Astrocyte (in vitro differentiated cells and primary cell): Measurements from ENCODE around the gene TBX4. TPM values are rescaled to one million over a fixed set of nuclear protein-coding genes. Genes with fewer than 3 reads are reported as not detected.
A peak's percentile ranks its signal among the peaks of the same experiment; 100 is the strongest.
"Not testable (repeated sequence)": the region's sequence is repeated elsewhere in the genome, so short reads cannot be mapped to it uniquely, and the experiment has no call there.

Experiments
- DNase-seq: peaks from one replicate; pipeline ENCODE4 v3.0.0-alpha.2; 2010; ENCODE audit warnings: low read depth
- FAIRE-seq: peaks from 2 replicates; lab custom pipeline; 2011; peaks lifted over from hg19 to GRCh38; lab: Jason Lieb, UNC
- H2AFZ ChIP-seq: 2 replicates; pipeline ENCODE4 v1.6.0; 2012; ENCODE audit warnings: low read depth, low read length, inconsistent platforms
- H3K27ac ChIP-seq: 2 replicates; pipeline ENCODE4 v1.5.1; 2011; ENCODE audit warnings: low read depth, low read length, inconsistent platforms
- H3K27me3 ChIP-seq: 2 replicates; pipeline ENCODE4 v1.6.0; 2011; ENCODE audit warnings: low read length, inconsistent platforms; ENCODE audit not compliant: insufficient read depth
- H3K36me3 ChIP-seq: 2 replicates; pipeline ENCODE4 v1.5.1; 2011; ENCODE audit warnings: low read length, inconsistent platforms; ENCODE audit not compliant: insufficient read depth
- H3K4me1 ChIP-seq: 2 replicates; pipeline ENCODE4 v1.5.1; 2011; ENCODE audit warnings: low read length, inconsistent platforms; ENCODE audit not compliant: insufficient read depth
- H3K4me2 ChIP-seq: 2 replicates; pipeline ENCODE4 v1.6.0; 2012; ENCODE audit warnings: low read length, inconsistent platforms
- H3K4me3 ChIP-seq: 2 replicates; pipeline ENCODE4 v1.5.1; 2011; ENCODE audit warnings: low read depth, mild to moderate bottlenecking, low read length, inconsistent platforms; ENCODE audit not compliant: insufficient read depth
- H3K79me2 ChIP-seq: 2 replicates; pipeline ENCODE4 v1.6.0; 2012; ENCODE audit warnings: mild to moderate bottlenecking, low read length, inconsistent platforms; ENCODE audit not compliant: insufficient read depth
- H3K9ac ChIP-seq: 2 replicates; pipeline ENCODE4 v1.6.0; 2012; ENCODE audit warnings: mild to moderate bottlenecking, low read length, inconsistent platforms
- H3K9me3 ChIP-seq: 2 replicates; pipeline ENCODE4 v1.5.1; 2012; ENCODE audit warnings: low read depth, mild to moderate bottlenecking, low read length, inconsistent platforms; ENCODE audit not compliant: insufficient read depth
- H4K20me1 ChIP-seq: 2 replicates; pipeline ENCODE4 v1.6.0; 2012; ENCODE audit warnings: low read length, inconsistent platforms; ENCODE audit not compliant: insufficient read depth
- H3K27ac Mint-ChIP-seq: one replicate; pipeline ENCODE4 v1.8.0; 2021; ENCODE audit warnings: mild to moderate bottlenecking, mixed read lengths; ENCODE audit not compliant: unreplicated experiment
- H3K27me3 Mint-ChIP-seq: one replicate; pipeline ENCODE4 v1.8.0; 2021; ENCODE audit warnings: low read depth, mixed read lengths; ENCODE audit not compliant: unreplicated experiment
- H3K36me3 Mint-ChIP-seq: one replicate; pipeline ENCODE4 v1.8.0; 2021; ENCODE audit warnings: low read depth, mixed read lengths; ENCODE audit not compliant: unreplicated experiment
- H3K4me1 Mint-ChIP-seq: one replicate; pipeline ENCODE4 v1.8.0; 2021; ENCODE audit warnings: low read depth, mixed read lengths; ENCODE audit not compliant: unreplicated experiment
- H3K4me3 Mint-ChIP-seq: one replicate; pipeline ENCODE4 v1.8.0; 2021; ENCODE audit warnings: mild to moderate bottlenecking, moderate library complexity, mixed read lengths; ENCODE audit not compliant: unreplicated experiment
- H3K9me3 Mint-ChIP-seq: one replicate; pipeline ENCODE4 v1.8.0; 2021; ENCODE audit warnings: mild to moderate bottlenecking, mixed read lengths; ENCODE audit not compliant: unreplicated experiment
- EZH2 ChIP-seq: IDR thresholded peaks from 2 replicates; pipeline ENCODE4 v1.6.1; 2012; ENCODE audit warnings: mild to moderate bottlenecking, low read length, inconsistent platforms; ENCODE audit not compliant: insufficient read depth
- total RNA-seq: library from RNA; stranded (reverse); gene quantifications from 2 replicates; pipeline ENCODE4 v1.2.1, GENCODE V29; 2021
- TF ChIP-seq, protein P1 (sequence below): IDR thresholded peaks from 2 replicates; pipeline ENCODE4 v1.5.1; 2011; ENCODE audit warnings: low read depth, mild to moderate bottlenecking, inconsistent platforms, low read length, moderate library complexity; ENCODE audit not compliant: insufficient read depth

TBX4 gene
- total RNA-seq, 1 donor from 2014 or later: 0.14 TPM

DNA sequence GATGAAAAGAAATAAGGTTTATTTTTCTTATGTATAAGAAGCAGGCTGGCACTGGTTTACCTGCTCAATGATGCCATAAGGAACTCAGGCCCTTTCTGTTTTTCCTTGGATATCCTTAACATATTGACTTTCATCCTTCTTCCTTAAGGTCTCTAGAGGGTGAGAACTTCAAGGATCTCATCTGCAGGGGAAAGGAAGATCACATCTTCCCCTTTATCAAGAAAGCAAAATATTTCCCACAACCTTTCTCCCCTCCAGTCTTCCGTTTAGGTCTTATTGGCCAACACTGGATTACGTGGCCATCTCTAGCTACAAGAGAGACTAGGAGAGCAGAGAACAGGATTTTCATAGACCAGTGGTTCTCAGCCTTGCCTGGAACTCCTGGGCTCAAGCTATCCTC, 4.2 kb upstream of the TBX4 start:
- TF ChIP-seq EZH2: no peak
- TF ChIP-seq, protein P1, sequence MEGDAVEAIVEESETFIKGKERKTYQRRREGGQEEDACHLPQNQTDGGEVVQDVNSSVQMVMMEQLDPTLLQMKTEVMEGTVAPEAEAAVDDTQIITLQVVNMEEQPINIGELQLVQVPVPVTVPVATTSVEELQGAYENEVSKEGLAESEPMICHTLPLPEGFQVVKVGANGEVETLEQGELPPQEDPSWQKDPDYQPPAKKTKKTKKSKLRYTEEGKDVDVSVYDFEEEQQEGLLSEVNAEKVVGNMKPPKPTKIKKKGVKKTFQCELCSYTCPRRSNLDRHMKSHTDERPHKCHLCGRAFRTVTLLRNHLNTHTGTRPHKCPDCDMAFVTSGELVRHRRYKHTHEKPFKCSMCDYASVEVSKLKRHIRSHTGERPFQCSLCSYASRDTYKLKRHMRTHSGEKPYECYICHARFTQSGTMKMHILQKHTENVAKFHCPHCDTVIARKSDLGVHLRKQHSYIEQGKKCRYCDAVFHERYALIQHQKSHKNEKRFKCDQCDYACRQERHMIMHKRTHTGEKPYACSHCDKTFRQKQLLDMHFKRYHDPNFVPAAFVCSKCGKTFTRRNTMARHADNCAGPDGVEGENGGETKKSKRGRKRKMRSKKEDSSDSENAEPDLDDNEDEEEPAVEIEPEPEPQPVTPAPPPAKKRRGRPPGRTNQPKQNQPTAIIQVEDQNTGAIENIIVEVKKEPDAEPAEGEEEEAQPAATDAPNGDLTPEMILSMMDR: no peak
- DNase-seq (no peak), FAIRE-seq (no peak)
- Mint-ChIP-seq H3K36me3 (no peaks in the 10 kb centered on the region), H3K27me3 (peaks cover 66% of the 10 kb centered on the region), H3K4me1 (no peaks in the 10 kb centered on the region), H3K27ac (no peak overlapping the region), H3K4me3 (no peak overlapping the region), H3K9me3 (peaks cover 4% of the 10 kb centered on the region)
- H3K4me1 ChIP-seq: peaks cover 2% of the 10 kb centered on the region
- H3K4me2 ChIP-seq: no peak overlapping the region
- H3K27me3 ChIP-seq: peaks cover 50% of the 10 kb centered on the region
- no peaks in the 10 kb centered on the region for H4K20me1 ChIP-seq
- H3K36me3 ChIP-seq: no peaks in the 10 kb centered on the region
- no peaks in the 10 kb centered on the region for H3K9me3 ChIP-seq
- H3K27ac ChIP-seq: no peak overlapping the region
- H3K9ac ChIP-seq: no peak overlapping the region
- no peak overlapping the region for H2AFZ ChIP-seq
- no peaks in the 10 kb centered on the region for H3K79me2 ChIP-seq
- no peak overlapping the region for H3K4me3 ChIP-seq

- not testable (repeated sequence) for H3K4me2 ChIP-seq, H2AFZ ChIP-seq, H3K36me3 Mint-ChIP-seq, H4K20me1 ChIP-seq, H3K9ac ChIP-seq, DNase-seq, H3K4me1 Mint-ChIP-seq, H3K27ac Mint-ChIP-seq, H3K36me3 ChIP-seq, H3K4me1 ChIP-seq, H3K4me3 ChIP-seq, H3K4me3 Mint-ChIP-seq, H3K27ac ChIP-seq, H3K9me3 ChIP-seq, H3K79me2 ChIP-seq, FAIRE-seq
- Mint-ChIP-seq H3K9me3 (peaks cover 13% of the 10 kb centered on the region), H3K27me3 (peaks cover 75% of the 10 kb centered on the region)
- peaks cover 61% of the 10 kb centered on the region for H3K27me3 ChIP-seq
These were observed 3.1 kb upstream of the TBX4 start for GRCh38 chr17:61449140-61449539.

DNA sequence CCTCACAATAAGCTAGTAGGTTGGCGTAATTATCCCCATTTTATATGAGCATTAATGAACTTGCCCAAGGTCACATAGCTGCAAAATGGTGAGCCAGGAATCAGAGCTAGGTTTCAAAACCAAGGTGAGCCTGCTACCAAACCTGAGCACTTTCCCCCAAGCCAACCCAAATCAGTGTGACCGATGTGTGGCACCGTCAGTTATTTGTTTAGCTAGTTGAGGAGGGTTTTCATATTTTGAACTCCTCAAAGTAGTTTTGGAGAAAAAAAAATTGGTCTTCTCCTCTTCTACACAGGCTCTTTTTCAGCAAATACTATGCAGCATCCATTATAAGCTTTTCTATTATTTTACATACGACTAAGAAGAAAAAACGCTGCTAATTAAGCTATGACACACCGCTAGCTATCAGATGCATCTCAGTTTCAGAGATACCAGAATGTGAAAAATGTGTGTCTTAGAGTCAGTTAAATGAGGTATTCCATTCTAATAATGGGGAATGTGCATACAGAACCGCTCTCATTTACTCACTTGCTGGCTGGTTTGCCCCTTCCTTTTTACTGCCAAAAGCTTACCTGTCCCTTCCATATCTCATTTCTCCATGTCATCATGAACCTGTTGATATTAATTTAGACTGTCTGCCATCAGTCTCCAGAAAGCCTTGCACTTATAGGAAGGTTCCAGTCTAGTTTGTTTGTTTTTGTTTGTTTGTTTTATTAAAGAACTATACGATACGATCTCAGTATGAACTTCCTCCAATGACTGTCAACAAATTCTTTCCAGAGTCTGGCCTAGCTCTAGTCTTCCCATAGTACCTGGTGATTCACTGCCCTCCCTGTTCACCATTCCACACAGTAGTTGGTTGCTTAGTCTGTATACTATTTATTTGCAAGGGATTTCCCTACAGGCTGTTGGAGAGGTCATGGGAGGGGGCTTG, 2.2 kb upstream of the TBX4 start:
- no peaks in the 10 kb centered on the region for H4K20me1 ChIP-seq
- H3K9ac ChIP-seq: no peak overlapping the region
- H3K9me3 Mint-ChIP-seq: peaks cover 12% of the 10 kb centered on the region
- DNase-seq: no peak
- no peaks in the 10 kb centered on the region for H3K9me3 ChIP-seq
- FAIRE-seq: peak; percentile 5
- H3K79me2 ChIP-seq: no peaks in the 10 kb centered on the region
- TF ChIP-seq, protein P1: no peak
- TF ChIP-seq EZH2: no peak
- no peak overlapping the region for H3K4me3 ChIP-seq
- H3K27ac Mint-ChIP-seq: no peak overlapping the region
- H3K36me3 ChIP-seq: no peaks in the 10 kb centered on the region
- peaks cover 69% of the 10 kb centered on the region for H3K27me3 ChIP-seq
- peaks cover 1% of the 10 kb centered on the region for H3K4me1 Mint-ChIP-seq
- peaks cover 74% of the 10 kb centered on the region for H3K27me3 Mint-ChIP-seq
- no peaks in the 10 kb centered on the region for H3K36me3 Mint-ChIP-seq
- no peak overlapping the region for H3K27ac ChIP-seq
- no peak overlapping the region for H3K4me2 ChIP-seq
- H3K4me1 ChIP-seq: peaks cover 5% of the 10 kb centered on the region
- no peak overlapping the region for H2AFZ ChIP-seq
- H3K4me3 Mint-ChIP-seq: no peak overlapping the region
